WTC11 (cell line): Measurements from ENCODE around the gene AFAP1L1. TPM values are rescaled to one million over a fixed set of nuclear protein-coding genes. Genes with fewer than 3 reads are reported as not detected.

Experiments
- ATAC-seq: fragments of 200-7000 bp; cut with Tn5 transposase; 2 replicates; pipeline ENCODE4 v1.10.0; 2021; ENCODE audit warnings: mild to moderate bottlenecking, moderate library complexity
- CTCF ChIA-PET: fragments of 300-600 bp; sonication (Branson Sonifier 250); formaldehyde crosslinking; loops from one replicate; lab custom pipeline; 2021; ENCODE audit warnings: antibody characterized with exemption; lab: Charles Lee
- POLR2A ChIA-PET: fragments of 350-600 bp; sonication (Branson Sonifier 250); formaldehyde crosslinking; loops from one replicate; lab custom pipeline; 2021; ENCODE audit warnings: antibody characterized with exemption; lab: Charles Lee
- DNase-seq: peaks from one replicate; pipeline ENCODE4 v3.0.0; 2021; ENCODE audit warnings: low spot score
- H3K27ac Mint-ChIP-seq: 2 replicates; pipeline ENCODE4 v1.8.0; 2021; ENCODE audit warnings: mixed read lengths
- H3K27me3 Mint-ChIP-seq: 2 replicates; pipeline ENCODE4 v1.8.0; 2021; ENCODE audit warnings: low read depth, mild to moderate bottlenecking, moderate library complexity, mixed read lengths
- H3K36me3 Mint-ChIP-seq: 2 replicates; pipeline ENCODE4 v1.8.0; 2021; ENCODE audit warnings: mixed read lengths
- H3K4me1 Mint-ChIP-seq: 2 replicates; pipeline ENCODE4 v1.8.0; 2022; ENCODE audit warnings: mixed read lengths
- H3K4me3 Mint-ChIP-seq: 2 replicates; pipeline ENCODE4 v1.8.0; 2021; ENCODE audit warnings: mild to moderate bottlenecking, moderate library complexity, mixed read lengths
- H3K9me3 Mint-ChIP-seq: 2 replicates; pipeline ENCODE4 v1.8.0; 2021; ENCODE audit warnings: mixed read lengths
- ARID4B ChIP-seq: sonication (generic); formaldehyde crosslinking; IDR thresholded peaks from 2 replicates; pipeline ENCODE4 v1.8.0; 2023; ENCODE audit warnings: missing genetic modification reagents, mild to moderate bottlenecking, borderline replicate concordance
- E2F5 ChIP-seq: sonication (generic); formaldehyde crosslinking; IDR thresholded peaks from 2 replicates; pipeline ENCODE4 v1.8.1; 2022; ENCODE audit warnings: mild to moderate bottlenecking, moderate library complexity, missing genetic modification reagents
- FOXP1 ChIP-seq: sonication (generic); formaldehyde crosslinking; IDR thresholded peaks from 2 replicates; pipeline ENCODE4 v1.8.0; 2022; ENCODE audit warnings: missing genetic modification reagents, mild to moderate bottlenecking, moderate library complexity, borderline replicate concordance
- IRF1 ChIP-seq: sonication (generic); formaldehyde crosslinking; IDR thresholded peaks from 2 replicates; pipeline ENCODE4 v1.8.0; 2023; ENCODE audit warnings: missing genetic modification reagents
- JUN ChIP-seq: sonication (generic); formaldehyde crosslinking; IDR thresholded peaks from 2 replicates; pipeline ENCODE4 v1.8.0; 2023; ENCODE audit warnings: mild to moderate bottlenecking, missing genetic modification reagents
- MXD4 ChIP-seq: fragments of 250-450 bp; sonication (Bioruptor Pico); IDR thresholded peaks from 2 replicates; pipeline ENCODE4 v1.8.0; 2021; ENCODE audit warnings: mild to moderate bottlenecking, moderate library complexity, borderline replicate concordance
- NFYB ChIP-seq: sonication (generic); formaldehyde crosslinking; conservative IDR thresholded peaks from 2 replicates; pipeline ENCODE4 v1.8.0; 2022; ENCODE audit warnings: low read depth, missing genetic modification reagents
- NR1H2 ChIP-seq: sonication (generic); formaldehyde crosslinking; IDR thresholded peaks from 2 replicates; pipeline ENCODE4 v1.9.0; 2021; ENCODE audit warnings: mild to moderate bottlenecking, moderate library complexity, missing genetic modification reagents
- NR2C2 ChIP-seq: sonication (generic); formaldehyde crosslinking; IDR thresholded peaks from 2 replicates; pipeline ENCODE4 v1.8.0; 2022; ENCODE audit warnings: mild to moderate bottlenecking, missing genetic modification reagents
- ZNF138 ChIP-seq: sonication (generic); formaldehyde crosslinking; conservative IDR thresholded peaks from 2 replicates; pipeline ENCODE4 v1.8.1; 2022; ENCODE audit warnings: mild to moderate bottlenecking, moderate library complexity, missing genetic modification reagents
- total RNA-seq: library from RNA; stranded (reverse); gene quantifications from 3 replicates; pipeline ENCODE4 v1.2.3, GENCODE V29; 2021
- TF ChIP-seq, protein P1 (sequence below): fragments of 200-600 bp; IDR thresholded peaks from 2 replicates; pipeline ENCODE4 v1.8.0; 2022; ENCODE audit warnings: antibody characterized with exemption
- TF ChIP-seq, protein P2 (sequence below): sonication (generic); formaldehyde crosslinking; IDR thresholded peaks from 2 replicates; pipeline ENCODE4 v1.8.1; 2023; ENCODE audit warnings: mild to moderate bottlenecking, moderate library complexity, missing genetic modification reagents
- TF ChIP-seq, protein P3 (sequence below): sonication (generic); formaldehyde crosslinking; IDR thresholded peaks from 2 replicates; pipeline ENCODE4 v1.8.1; 2022; ENCODE audit warnings: missing genetic modification reagents, borderline replicate concordance

The AFAP1L1 gene
- total RNA-seq, 1 experiment from 2014 or later = 8.4 TPM

- Mint-ChIP-seq H3K9me3 (peaks cover 13% of the 10 kb centered on the region), H3K36me3 (0 out of 2 replicates have a peak, but pooled peaks cover 2% of the 10 kb centered on the region), H3K4me1 (no peaks in the 10 kb centered on the region), H3K27ac (no peak overlapping the region), H3K27me3 (peaks cover 7% of the 10 kb centered on the region; the same call in 1 of the 2 replicates), H3K4me3 (no peak overlapping the region)
- ChIA-PET POLR2A (interaction anchor here (1.4 kb wide), 1 partner anchor 15 kb away, joined by 4 read pairs; no protein-coding TSS in a partner anchor), CTCF (interaction anchor here (1.0 to 1.9 kb wide), 4 partner anchors 9 to 122 kb away, joined by 4 to 9 read pairs (median 5); partner anchors contain the start of gene ABLIM3)
- ATAC-seq = no peak
- no peak for TF ChIP-seq E2F5 (CRISPR knock-in tag)
- TF ChIP-seq, all 79 proteins: peak for 0
- DNase-seq = no peak
Observed at GRCh38 chr5:149246906-149247305, 24.8 kb upstream of the AFAP1L1 start.

DNA sequence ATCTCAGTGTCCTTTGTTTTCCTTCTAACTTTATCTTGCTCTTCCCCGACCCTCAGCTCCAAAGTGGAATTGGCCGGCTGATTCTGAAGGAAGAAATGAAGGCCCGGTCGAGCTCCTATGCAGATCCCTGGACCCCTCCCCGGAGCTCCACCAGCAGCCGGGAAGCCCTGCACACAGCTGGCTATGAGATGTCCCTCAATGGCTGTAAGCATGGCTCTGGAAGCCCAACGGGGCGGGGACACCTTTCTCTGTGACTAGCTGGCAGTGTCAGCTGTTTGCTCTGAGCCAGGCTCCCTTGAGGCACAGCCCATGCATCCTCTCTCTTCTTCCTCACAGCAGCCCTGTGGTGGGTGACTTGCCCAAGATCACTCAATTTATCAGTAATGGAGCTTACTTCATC lies 23.9 kb upstream of the AFAP1L1 start:
- no peak for TF ChIP-seq ZNF138 (CRISPR knock-in tag)
- no peak for TF ChIP-seq NFYB (CRISPR knock-in tag)
- TF ChIP-seq, protein P1, sequence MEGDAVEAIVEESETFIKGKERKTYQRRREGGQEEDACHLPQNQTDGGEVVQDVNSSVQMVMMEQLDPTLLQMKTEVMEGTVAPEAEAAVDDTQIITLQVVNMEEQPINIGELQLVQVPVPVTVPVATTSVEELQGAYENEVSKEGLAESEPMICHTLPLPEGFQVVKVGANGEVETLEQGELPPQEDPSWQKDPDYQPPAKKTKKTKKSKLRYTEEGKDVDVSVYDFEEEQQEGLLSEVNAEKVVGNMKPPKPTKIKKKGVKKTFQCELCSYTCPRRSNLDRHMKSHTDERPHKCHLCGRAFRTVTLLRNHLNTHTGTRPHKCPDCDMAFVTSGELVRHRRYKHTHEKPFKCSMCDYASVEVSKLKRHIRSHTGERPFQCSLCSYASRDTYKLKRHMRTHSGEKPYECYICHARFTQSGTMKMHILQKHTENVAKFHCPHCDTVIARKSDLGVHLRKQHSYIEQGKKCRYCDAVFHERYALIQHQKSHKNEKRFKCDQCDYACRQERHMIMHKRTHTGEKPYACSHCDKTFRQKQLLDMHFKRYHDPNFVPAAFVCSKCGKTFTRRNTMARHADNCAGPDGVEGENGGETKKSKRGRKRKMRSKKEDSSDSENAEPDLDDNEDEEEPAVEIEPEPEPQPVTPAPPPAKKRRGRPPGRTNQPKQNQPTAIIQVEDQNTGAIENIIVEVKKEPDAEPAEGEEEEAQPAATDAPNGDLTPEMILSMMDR = no peak
- no peak for TF ChIP-seq NR1H2 (CRISPR knock-in tag)
- TF ChIP-seq JUN (CRISPR knock-in tag) = no peak
- TF ChIP-seq, protein P2, sequence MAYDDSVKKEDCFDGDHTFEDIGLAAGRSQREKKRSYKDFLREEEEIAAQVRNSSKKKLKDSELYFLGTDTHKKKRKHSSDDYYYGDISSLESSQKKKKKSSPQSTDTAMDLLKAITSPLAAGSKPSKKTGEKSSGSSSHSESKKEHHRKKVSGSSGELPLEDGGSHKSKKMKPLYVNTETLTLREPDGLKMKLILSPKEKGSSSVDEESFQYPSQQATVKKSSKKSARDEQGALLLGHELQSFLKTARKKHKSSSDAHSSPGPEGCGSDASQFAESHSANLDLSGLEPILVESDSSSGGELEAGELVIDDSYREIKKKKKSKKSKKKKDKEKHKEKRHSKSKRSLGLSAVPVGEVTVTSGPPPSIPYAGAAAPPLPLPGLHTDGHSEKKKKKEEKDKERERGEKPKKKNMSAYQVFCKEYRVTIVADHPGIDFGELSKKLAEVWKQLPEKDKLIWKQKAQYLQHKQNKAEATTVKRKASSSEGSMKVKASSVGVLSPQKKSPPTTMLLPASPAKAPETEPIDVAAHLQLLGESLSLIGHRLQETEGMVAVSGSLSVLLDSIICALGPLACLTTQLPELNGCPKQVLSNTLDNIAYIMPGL (CRISPR knock-in tag) = no peak
- no peak for TF ChIP-seq MXD4 (CRISPR knock-in tag)
- TF ChIP-seq, protein P3, sequence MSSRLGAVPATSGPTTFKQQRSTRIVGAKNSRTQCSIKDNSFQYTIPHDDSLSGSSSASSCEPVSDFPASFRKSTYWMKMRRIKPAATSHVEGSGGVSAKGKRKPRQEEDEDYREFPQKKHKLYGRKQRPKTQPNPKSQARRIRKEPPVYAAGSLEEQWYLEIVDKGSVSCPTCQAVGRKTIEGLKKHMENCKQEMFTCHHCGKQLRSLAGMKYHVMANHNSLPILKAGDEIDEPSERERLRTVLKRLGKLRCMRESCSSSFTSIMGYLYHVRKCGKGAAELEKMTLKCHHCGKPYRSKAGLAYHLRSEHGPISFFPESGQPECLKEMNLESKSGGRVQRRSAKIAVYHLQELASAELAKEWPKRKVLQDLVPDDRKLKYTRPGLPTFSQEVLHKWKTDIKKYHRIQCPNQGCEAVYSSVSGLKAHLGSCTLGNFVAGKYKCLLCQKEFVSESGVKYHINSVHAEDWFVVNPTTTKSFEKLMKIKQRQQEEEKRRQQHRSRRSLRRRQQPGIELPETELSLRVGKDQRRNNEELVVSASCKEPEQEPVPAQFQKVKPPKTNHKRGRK = no peak
- no peak for TF ChIP-seq ARID4B (CRISPR knock-in tag)
- no peak for TF ChIP-seq FOXP1 (CRISPR knock-in tag)
- TF ChIP-seq NR2C2 (CRISPR knock-in tag) = no peak
- no peak for TF ChIP-seq IRF1 (CRISPR knock-in tag)
- TF ChIP-seq, all 79 proteins: peak for 0
- Mint-ChIP-seq H3K27ac (no peak overlapping the region), H3K4me1 (no peaks in the 10 kb centered on the region), H3K36me3 (0 out of 2 replicates have a peak, but pooled peaks cover 2% of the 10 kb centered on the region), H3K9me3 (peaks cover 13% of the 10 kb centered on the region), H3K4me3 (no peak overlapping the region), H3K27me3 (peaks cover 7% of the 10 kb centered on the region; the same call in 1 of the 2 replicates)
- no peak for ATAC-seq
- ChIA-PET POLR2A (no interaction called here), CTCF (interaction anchor here (1.0 to 1.9 kb wide), 3 partner anchors 10 to 122 kb away, joined by 4 to 9 read pairs (median 5); partner anchors contain the start of gene ABLIM3)
- DNase-seq = no peak
